ENCODE results near the gene RANBP9. TPM values are rescaled to one million over a fixed set of nuclear protein-coding genes. Genes with fewer than 3 reads are reported as not detected.

The RANBP9 gene
- total RNA-seq, 1 donor, result 25.5 TPM

DNA sequence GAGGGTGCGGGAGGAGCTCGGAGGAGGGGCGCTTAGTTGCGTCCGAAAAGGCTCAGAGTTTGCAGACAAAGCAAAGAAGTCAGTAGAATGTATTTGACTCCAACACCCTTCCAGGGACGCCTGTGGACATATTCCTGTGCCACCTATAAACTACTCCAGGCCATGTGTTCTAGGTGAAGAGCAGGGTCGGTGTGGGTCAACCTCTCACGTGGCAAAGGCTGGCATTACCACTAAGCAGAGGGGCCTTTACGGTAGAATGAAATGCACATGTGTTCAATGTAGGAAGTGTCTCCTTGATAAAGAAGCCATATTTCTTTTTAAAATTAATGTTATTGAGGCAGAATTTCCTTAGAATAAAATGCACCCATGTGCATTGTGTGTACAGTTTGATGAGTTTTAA lies 121.8 kb downstream of the RANBP9 start:
- DNase-seq (ENCODE audit: low read depth), result no peak
- TF ChIP-seq, protein P1, sequence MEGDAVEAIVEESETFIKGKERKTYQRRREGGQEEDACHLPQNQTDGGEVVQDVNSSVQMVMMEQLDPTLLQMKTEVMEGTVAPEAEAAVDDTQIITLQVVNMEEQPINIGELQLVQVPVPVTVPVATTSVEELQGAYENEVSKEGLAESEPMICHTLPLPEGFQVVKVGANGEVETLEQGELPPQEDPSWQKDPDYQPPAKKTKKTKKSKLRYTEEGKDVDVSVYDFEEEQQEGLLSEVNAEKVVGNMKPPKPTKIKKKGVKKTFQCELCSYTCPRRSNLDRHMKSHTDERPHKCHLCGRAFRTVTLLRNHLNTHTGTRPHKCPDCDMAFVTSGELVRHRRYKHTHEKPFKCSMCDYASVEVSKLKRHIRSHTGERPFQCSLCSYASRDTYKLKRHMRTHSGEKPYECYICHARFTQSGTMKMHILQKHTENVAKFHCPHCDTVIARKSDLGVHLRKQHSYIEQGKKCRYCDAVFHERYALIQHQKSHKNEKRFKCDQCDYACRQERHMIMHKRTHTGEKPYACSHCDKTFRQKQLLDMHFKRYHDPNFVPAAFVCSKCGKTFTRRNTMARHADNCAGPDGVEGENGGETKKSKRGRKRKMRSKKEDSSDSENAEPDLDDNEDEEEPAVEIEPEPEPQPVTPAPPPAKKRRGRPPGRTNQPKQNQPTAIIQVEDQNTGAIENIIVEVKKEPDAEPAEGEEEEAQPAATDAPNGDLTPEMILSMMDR (IDR thresholded peaks at IDR 0.05; ENCODE audit: insufficient read depth, low read depth, low read length), result no peak
- H3K4me3 ChIP-seq (ENCODE audit: low read depth, low read length), result no peak overlapping the region

DNA sequence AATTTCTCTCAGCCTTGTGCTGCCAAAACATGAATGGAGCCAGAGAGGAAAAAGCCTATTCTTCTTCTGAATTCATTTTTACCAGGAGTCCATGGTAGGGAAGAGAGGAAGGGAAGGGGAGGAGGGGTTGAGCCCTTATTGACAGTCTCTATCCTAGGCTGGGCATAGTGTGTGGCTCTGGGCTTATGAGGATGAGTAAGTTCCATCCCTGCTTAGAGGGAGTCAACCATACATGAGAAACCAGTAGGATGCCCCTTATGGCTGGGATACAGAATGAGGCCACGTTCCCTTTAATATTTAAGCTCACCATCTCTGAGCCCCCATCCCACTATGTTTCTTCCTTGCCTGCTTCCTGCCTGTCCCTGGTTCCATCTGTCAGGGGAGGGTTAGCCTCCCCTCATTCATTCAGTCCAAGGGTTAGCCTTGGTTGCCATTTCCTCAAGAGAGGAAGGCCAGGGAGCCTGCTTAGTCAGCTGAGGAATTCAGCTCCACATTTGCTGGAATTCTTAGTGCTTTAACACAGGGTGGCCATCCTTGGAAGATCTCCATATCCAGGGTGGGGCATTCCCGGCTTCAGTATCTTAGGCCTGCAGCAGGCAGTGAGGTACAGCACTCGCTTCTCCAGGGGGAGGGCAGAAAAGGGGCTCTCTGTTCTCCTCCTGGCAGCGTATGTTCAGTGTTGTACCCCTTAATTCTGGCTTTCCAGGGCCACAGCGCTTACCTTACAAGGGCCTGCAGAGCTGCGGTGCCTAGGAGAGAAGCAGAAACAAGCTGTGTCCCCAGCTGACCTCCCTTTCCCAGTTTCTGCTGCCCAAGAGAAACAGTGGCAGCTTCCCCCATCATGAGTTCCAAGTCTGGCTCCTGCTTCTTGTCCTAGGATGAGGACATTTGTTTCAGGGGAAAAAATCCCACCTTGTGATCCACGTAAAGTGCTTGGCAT lies 124.8 kb downstream of the RANBP9 start:
- H3K4me3 ChIP-seq (ENCODE audit: low read depth, low read length), result no peak overlapping the region
- no peak for DNase-seq (ENCODE audit: low read depth)
- TF ChIP-seq, protein P1 (IDR thresholded peaks at IDR 0.05; ENCODE audit: insufficient read depth, low read depth, low read length), result no peak

DNA sequence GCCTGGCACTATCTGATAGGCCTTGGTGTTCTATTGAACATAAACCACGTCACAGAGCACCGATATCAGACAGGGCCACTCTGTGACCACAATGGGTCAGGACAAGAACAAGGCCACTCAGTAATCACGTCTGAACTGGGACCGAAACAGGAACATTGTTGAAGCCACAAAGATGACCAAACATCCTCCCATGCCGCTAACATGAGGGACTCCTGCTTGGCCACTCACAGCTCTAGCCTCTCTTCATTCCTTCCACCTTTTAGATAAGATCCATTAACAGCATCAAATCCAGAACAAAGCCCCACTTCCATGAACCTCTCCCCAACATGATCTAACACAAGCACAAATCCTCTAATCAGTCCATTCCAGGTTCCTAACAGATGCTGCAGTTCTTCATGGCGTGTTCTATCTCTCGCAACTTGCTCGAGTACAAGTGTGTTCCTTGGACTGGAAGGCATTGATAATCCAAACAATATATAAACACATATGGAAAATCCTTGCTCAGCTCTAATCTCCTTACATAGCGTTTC lies 129.9 kb downstream of the RANBP9 start:
- TF ChIP-seq, protein P1 (IDR thresholded peaks at IDR 0.05; ENCODE audit: insufficient read depth, low read depth, low read length), result no peak
- no peak overlapping the region for H3K4me3 ChIP-seq (ENCODE audit: low read depth, low read length)
- DNase-seq (ENCODE audit: low read depth), result no peak

GRCh38 chr6:13579911-13580310 lies 131.7 kb downstream of the RANBP9 start:
- TF ChIP-seq, protein P1 (IDR thresholded peaks at IDR 0.05; ENCODE audit: insufficient read depth, low read depth, low read length), result no peak
- no peak for DNase-seq (ENCODE audit: low read depth)
- H3K4me3 ChIP-seq (ENCODE audit: low read depth, low read length), result no peak overlapping the region

DNA sequence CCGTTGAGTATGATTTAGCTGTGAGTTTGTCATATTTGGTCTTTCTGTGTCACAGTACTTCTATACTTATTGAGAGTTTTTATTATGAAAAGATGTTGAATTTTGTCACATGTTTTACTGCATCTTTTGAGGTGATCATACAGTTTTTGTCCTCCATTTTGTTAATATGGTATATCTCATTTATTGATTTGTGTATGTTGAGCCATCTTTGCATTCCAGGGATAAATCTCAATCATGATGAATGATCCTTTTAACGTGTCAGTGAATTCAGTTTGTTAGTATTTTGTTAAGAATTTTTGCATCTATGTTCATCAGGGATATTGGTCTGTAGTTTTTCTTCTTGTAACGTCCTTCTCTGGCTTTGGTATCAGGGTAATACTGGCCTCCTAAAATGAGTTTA lies 133.7 kb downstream of the RANBP9 start:
- TF ChIP-seq, protein P1 (IDR thresholded peaks at IDR 0.05; ENCODE audit: insufficient read depth, low read depth, low read length), result no peak
- no peak overlapping the region for H3K4me3 ChIP-seq (ENCODE audit: low read depth, low read length)
- DNase-seq (ENCODE audit: low read depth), result no peak

DNA sequence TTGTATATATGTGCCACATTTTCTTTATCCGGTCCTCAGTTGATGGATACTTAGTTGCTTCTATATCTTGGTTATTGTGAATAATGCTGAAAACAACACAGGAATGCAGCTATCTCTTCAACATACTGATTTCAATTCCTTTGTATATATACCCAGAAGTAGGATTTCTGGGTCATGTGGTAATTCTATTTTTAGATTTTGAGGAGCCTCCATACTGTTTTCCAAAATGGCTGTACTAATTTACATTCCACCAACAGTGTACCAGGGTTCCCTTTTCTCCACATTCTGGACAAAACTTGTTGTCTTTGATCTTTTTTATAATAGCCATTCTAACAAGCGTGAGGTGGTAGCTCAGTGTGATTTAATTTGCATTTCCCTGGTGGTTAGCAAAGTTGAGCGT lies 135.6 kb downstream of the RANBP9 start:
- TF ChIP-seq, protein P1 (IDR thresholded peaks at IDR 0.05; ENCODE audit: insufficient read depth, low read depth, low read length), result no peak
- H3K4me3 ChIP-seq (ENCODE audit: low read depth, low read length), result no peak overlapping the region
- no peak for DNase-seq (ENCODE audit: low read depth)

All from fibroblast of villous mesenchyme (primary cell).